ENCODE data around the gene GGACT.

Gene GGACT

GRCh38 chr13:100532836-100533435 lies 55.7 kb downstream of the GGACT start:
- TF ChIP-seq REST (IDR thresholded peaks at IDR 0.05; ENCODE audit: insufficient read depth in 1 of 2, low read depth in 2 of 2, low read length in 2 of 2) = no peak
- TF ChIP-seq FOXP2 (optimal IDR thresholded peaks at IDR 0.05; ENCODE audit: borderline replicate concordance, extremely low read depth, extremely low read length, insufficient read depth) = no peak
- TF ChIP-seq POLR2AphosphoS5 (IDR thresholded peaks at IDR 0.05; ENCODE audit: low read depth, low read length) = no peak
- TF ChIP-seq SIN3A (IDR thresholded peaks at IDR 0.05; ENCODE audit: borderline replicate concordance, insufficient read depth, low read length) = no peak
- no peak for TF ChIP-seq TAF1 (IDR thresholded peaks at IDR 0.05; ENCODE audit: borderline replicate concordance, insufficient read depth, low read length)

GRCh38 chr13:100532090-100532766 lies 56.4 kb downstream of the GGACT start:
- TF ChIP-seq REST (IDR thresholded peaks at IDR 0.05; ENCODE audit: insufficient read depth in 1 of 2, low read depth in 2 of 2, low read length in 2 of 2) = no peak
- TF ChIP-seq SIN3A (IDR thresholded peaks at IDR 0.05; ENCODE audit: borderline replicate concordance, insufficient read depth, low read length) = no peak
- TF ChIP-seq FOXP2 (optimal IDR thresholded peaks at IDR 0.05; ENCODE audit: borderline replicate concordance, extremely low read depth, extremely low read length, insufficient read depth) = no peak
- TF ChIP-seq TAF1 (IDR thresholded peaks at IDR 0.05; ENCODE audit: borderline replicate concordance, insufficient read depth, low read length) = no peak
- TF ChIP-seq POLR2AphosphoS5 (IDR thresholded peaks at IDR 0.05; ENCODE audit: low read depth, low read length) = no peak

- no peak for TF ChIP-seq POLR2AphosphoS5 (IDR thresholded peaks at IDR 0.05; ENCODE audit: low read depth, low read length)
- TF ChIP-seq REST (IDR thresholded peaks at IDR 0.05; ENCODE audit: insufficient read depth in 1 of 2, low read depth in 2 of 2, low read length in 2 of 2) = no peak
- no peak for TF ChIP-seq SIN3A (IDR thresholded peaks at IDR 0.05; ENCODE audit: borderline replicate concordance, insufficient read depth, low read length)
- no peak for TF ChIP-seq FOXP2 (optimal IDR thresholded peaks at IDR 0.05; ENCODE audit: borderline replicate concordance, extremely low read depth, extremely low read length, insufficient read depth)
- TF ChIP-seq TAF1 (IDR thresholded peaks at IDR 0.05; ENCODE audit: borderline replicate concordance, insufficient read depth, low read length) = no peak
Observed at GRCh38 chr13:100530671-100531213, 57.8 kb downstream of the GGACT start.

- TF ChIP-seq POLR2AphosphoS5 (IDR thresholded peaks at IDR 0.05; ENCODE audit: low read depth, low read length) (no peak), SIN3A (IDR thresholded peaks at IDR 0.05; ENCODE audit: borderline replicate concordance, insufficient read depth, low read length) (no peak), TAF1 (IDR thresholded peaks at IDR 0.05; ENCODE audit: borderline replicate concordance, insufficient read depth, low read length) (no peak), FOXP2 (optimal IDR thresholded peaks at IDR 0.05; ENCODE audit: borderline replicate concordance, extremely low read depth, extremely low read length, insufficient read depth) (no peak), REST (IDR thresholded peaks at IDR 0.05; ENCODE audit: insufficient read depth in 1 of 2, low read depth in 2 of 2, low read length in 2 of 2) (no peak)
Observed at GRCh38 chr13:100529666-100530377, 58.8 kb downstream of the GGACT start.
